Measurements from ENCODE around the gene CADM1. TPM values are rescaled to one million over a fixed set of nuclear protein-coding genes. Genes with fewer than 3 reads are reported as not detected.

CADM1 gene
- total and polyA plus RNA-seq, 2 donors from 2014 or later: 24.0 to 33.5 TPM

GRCh38 chr11:115378557-115378956, 125.7 kb downstream of the CADM1 start:
- no peak for TF ChIP-seq CTCF (IDR thresholded peaks at IDR 0.05; ENCODE audit: borderline replicate concordance, extremely low read depth, insufficient read depth)
- H3K9ac ChIP-seq (ENCODE audit: low read length in 3 of 3): no peak overlapping the region
- no peaks in the 10 kb centered on the region for H3K4me1 ChIP-seq (ENCODE audit: control insufficient read depth in 2 of 3, insufficient read depth in 2 of 3, low read depth in 1 of 3, low read length in 3 of 3)
- no peak for FAIRE-seq
- DNase-seq: no peak
- no peak overlapping the region for H3K4me3 ChIP-seq (ENCODE audit: low read length in 3 of 3)
- no peaks in the 10 kb centered on the region for H3K9me3 ChIP-seq (ENCODE audit: control insufficient read depth in 2 of 3, insufficient read depth in 1 of 3, low read length in 3 of 3)
- intact Hi-C loops (cut with DNase I): no loop called here
- no peaks in the 10 kb centered on the region for H3K27me3 ChIP-seq (ENCODE audit: control insufficient read depth, insufficient read depth, low read length)
- no peak overlapping the region for H3K27ac ChIP-seq (ENCODE audit: low read depth in 2 of 2, low read length in 2 of 2)
- H3K36me3 ChIP-seq (ENCODE audit: control insufficient read depth in 2 of 3, insufficient read depth in 3 of 3, low read length in 3 of 3): no peaks in the 10 kb centered on the region

- no peaks in the 10 kb centered on the region for H3K4me1 ChIP-seq (ENCODE audit: control insufficient read depth in 2 of 3, insufficient read depth in 2 of 3, low read depth in 1 of 3, low read length in 3 of 3)
- H3K9me3 ChIP-seq (ENCODE audit: control insufficient read depth in 2 of 3, insufficient read depth in 1 of 3, low read length in 3 of 3): no peaks in the 10 kb centered on the region
- DNase-seq (no peak), FAIRE-seq (no peak)
- intact Hi-C loops (cut with DNase I): no loop called here
- no peak overlapping the region for H3K27ac ChIP-seq (ENCODE audit: low read depth in 2 of 2, low read length in 2 of 2)
- no peak overlapping the region for H3K4me3 ChIP-seq (ENCODE audit: low read length in 3 of 3)
- TF ChIP-seq CTCF (IDR thresholded peaks at IDR 0.05; ENCODE audit: borderline replicate concordance, extremely low read depth, insufficient read depth): no peak
- H3K27me3 ChIP-seq (ENCODE audit: control insufficient read depth, insufficient read depth, low read length): no peaks in the 10 kb centered on the region
- no peaks in the 10 kb centered on the region for H3K36me3 ChIP-seq (ENCODE audit: control insufficient read depth in 2 of 3, insufficient read depth in 3 of 3, low read length in 3 of 3)
- H3K9ac ChIP-seq (ENCODE audit: low read length in 3 of 3): no peak overlapping the region
These were observed 126.3 kb downstream of the CADM1 start for GRCh38 chr11:115377882-115378296.

- DNase-seq (no peak), FAIRE-seq (no peak)
- Histone ChIP-seq H3K4me1 (ENCODE audit: control insufficient read depth in 2 of 3, insufficient read depth in 2 of 3, low read depth in 1 of 3, low read length in 3 of 3) (no peaks in the 10 kb centered on the region), H3K36me3 (ENCODE audit: control insufficient read depth in 2 of 3, insufficient read depth in 3 of 3, low read length in 3 of 3) (no peaks in the 10 kb centered on the region), H3K27ac (ENCODE audit: low read depth in 2 of 2, low read length in 2 of 2) (no peak overlapping the region), H3K9ac (ENCODE audit: low read length in 3 of 3) (no peak overlapping the region), H3K9me3 (ENCODE audit: control insufficient read depth in 2 of 3, insufficient read depth in 1 of 3, low read length in 3 of 3) (no peaks in the 10 kb centered on the region), H3K4me3 (ENCODE audit: low read length in 3 of 3) (no peak overlapping the region), H3K27me3 (ENCODE audit: control insufficient read depth, insufficient read depth, low read length) (no peaks in the 10 kb centered on the region)
- intact Hi-C loops (cut with DNase I): no loop called here
- no peak for TF ChIP-seq CTCF (IDR thresholded peaks at IDR 0.05; ENCODE audit: borderline replicate concordance, extremely low read depth, insufficient read depth)
These were observed 135.6 kb downstream of the CADM1 start for GRCh38 chr11:115368616-115369015.

GRCh38 chr11:115366826-115367225, 137.4 kb downstream of the CADM1 start:
- H3K4me1 ChIP-seq (ENCODE audit: control insufficient read depth in 2 of 3, insufficient read depth in 2 of 3, low read depth in 1 of 3, low read length in 3 of 3): no peaks in the 10 kb centered on the region
- FAIRE-seq (no peak), DNase-seq (no peak)
- intact Hi-C loops (cut with DNase I): no loop called here
- no peak overlapping the region for H3K9ac ChIP-seq (ENCODE audit: low read length in 3 of 3)
- TF ChIP-seq CTCF (IDR thresholded peaks at IDR 0.05; ENCODE audit: borderline replicate concordance, extremely low read depth, insufficient read depth): no peak
- H3K27ac ChIP-seq (ENCODE audit: low read depth in 2 of 2, low read length in 2 of 2): no peak overlapping the region
- no peaks in the 10 kb centered on the region for H3K36me3 ChIP-seq (ENCODE audit: control insufficient read depth in 2 of 3, insufficient read depth in 3 of 3, low read length in 3 of 3)
- no peak overlapping the region for H3K4me3 ChIP-seq (ENCODE audit: low read length in 3 of 3)
- H3K9me3 ChIP-seq (ENCODE audit: control insufficient read depth in 2 of 3, insufficient read depth in 1 of 3, low read length in 3 of 3): no peaks in the 10 kb centered on the region
- H3K27me3 ChIP-seq (ENCODE audit: control insufficient read depth, insufficient read depth, low read length): no peaks in the 10 kb centered on the region
